Activated T-helper 1 cell treated with Interleukin-2 at 50 U/mL for 16 hours (primary cell): ENCODE measurements around the gene RCBTB1.

Source experiments
- DNase-seq: peaks from one replicate; pipeline ENCODE4 v3.0.0-alpha.2; 2020; ENCODE audit warnings: low read depth

RCBTB1 gene

DNA sequence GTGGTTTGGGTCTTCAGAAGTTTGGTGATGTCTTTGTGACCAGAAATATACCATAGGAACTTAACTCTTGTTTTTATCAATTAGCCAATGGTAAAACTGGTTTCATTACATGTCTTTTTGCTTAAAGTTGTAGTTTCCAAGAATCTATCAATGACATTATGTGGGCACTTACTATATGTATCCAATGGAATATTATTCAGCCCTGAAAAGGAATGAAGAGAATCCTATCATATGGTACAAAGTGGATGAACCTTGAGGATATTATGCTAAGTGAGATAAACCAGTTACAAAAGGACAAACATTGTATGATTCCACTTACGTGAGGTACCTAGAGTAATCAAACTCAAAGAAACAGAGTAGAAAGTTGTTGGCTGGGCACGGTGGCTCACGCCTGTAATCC, 26.4 kb downstream of the RCBTB1 start:
- no peak for DNase-seq

DNA sequence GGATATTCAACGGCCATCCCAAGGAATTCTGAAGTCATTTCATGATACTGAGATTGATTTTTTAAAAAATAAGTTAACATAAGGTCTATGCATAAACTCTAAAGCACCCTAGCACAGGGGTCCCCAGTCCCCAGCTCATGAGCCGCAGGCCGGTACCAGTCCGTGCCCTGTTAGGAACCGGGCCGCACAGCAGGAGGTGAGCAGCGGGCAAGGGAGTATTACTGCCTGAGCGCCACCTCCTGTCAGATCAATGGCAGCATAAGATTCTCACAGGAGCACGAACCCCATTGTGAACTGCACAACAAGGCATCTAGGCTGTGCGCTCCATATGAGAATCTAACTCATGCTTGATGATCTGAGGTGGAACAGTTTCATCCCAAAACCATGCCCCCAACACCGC, 31.0 kb downstream of the RCBTB1 start:
- DNase-seq, result no peak

DNA sequence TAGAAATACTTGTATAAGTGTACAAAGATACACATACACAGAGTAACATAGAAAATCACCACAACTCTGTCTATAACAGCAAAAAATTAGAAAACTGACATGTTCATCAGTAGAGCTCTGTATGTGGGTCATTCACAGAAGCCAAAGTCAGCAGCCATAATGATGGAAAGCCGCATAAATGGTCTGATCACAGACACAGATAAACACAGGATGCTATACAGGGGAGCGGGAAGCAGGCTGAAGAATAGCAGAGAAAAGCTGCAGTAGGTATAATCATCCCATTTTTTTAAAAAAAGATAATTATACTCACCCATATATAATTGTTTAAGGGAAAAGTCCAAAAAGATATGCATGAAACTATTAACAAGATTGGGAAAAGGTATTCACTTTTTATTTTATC, 31.5 kb downstream of the RCBTB1 start:
- DNase-seq, result no peak

DNA sequence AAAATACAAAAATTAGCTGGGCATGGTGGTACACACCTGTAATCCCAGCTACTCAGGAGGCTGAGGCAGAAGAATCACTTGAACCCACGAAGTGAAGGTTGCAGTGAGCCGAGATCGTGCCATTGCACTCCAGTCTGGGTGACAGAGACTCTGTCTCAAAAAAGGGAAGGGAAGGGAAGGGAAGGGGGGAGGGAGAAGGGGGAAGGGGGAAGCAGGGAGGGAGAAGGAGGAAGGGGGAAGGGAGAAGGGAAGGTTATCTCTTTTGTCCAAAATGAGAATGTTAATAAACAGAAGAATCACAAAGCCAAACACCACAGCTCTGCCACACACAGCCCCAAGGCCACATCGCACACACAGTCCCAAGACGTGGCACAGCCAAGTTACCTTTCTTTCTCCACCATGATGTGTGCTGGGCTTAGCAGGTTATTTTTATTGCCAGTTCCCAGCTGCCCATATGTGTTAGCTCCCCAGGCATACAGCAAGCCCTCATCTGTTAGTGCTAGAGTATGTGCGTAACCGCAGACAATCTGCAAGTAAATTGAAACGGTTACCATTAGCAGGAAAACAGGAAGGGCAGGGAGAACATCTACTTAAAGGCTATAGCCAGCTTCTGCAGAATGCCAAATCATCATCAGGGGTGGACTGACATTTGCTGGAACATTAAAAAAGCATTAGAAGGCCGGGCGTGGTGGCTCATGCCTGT, 34.3 kb downstream of the RCBTB1 start:
- no peak for DNase-seq

DNA sequence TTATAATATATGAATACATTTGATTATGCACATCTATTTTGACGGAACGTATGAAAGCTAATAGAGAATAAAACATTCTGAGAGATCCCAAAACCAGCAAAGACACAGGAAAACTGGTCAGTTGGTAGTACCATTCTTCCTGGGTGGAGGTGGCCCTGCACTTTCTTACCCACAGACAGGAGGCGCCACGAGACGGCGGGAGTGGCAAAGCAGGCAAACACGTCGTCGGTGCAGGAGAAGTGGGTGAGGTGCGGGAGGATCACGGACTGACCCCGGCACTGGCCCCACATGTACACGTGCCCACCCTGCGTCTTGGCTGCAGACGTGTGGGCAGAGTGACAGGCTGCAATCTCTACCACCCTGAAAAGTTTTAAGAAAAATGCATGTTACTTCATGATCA, 36.1 kb downstream of the RCBTB1 start:
- no peak for DNase-seq

DNA sequence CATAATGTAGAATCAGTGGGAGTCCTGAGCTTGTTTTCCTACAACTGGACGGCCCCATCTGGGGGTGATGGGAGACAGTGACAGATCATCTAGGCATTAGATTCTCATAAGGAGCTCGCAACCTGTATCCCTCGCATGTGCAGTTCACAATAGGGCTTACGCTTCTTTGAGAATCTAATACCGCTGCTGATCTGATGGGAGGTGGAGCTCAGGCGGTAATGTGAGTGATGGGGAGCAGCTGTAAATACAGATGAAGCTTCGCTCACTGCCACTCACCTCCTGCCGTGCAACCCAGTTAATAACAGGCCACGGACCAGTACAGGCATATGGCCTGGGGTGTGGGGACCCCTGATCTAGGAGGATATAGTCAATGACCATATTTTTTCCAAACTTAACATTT, 38.8 kb downstream of the RCBTB1 start:
- no peak for DNase-seq

DNA sequence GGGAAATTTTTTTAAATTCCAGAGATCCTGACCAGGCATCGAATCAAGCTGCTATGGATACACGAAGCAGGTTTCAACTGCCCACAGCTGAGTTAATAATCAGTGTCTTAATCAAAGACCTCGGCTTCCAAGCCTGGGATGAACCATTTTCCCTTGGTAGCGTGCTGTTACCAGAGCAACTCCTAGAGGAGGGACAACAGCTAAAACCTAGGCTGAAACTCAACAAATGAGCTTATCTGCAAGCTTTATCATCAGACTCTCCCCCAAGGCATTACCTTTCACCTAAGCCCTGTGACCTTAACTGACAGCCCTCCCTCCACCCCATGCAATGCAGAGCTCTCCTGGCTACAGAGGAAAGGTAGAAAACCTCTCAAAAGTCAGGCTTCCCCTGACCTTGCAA, 39.7 kb downstream of the RCBTB1 start:
- no peak for DNase-seq

DNA sequence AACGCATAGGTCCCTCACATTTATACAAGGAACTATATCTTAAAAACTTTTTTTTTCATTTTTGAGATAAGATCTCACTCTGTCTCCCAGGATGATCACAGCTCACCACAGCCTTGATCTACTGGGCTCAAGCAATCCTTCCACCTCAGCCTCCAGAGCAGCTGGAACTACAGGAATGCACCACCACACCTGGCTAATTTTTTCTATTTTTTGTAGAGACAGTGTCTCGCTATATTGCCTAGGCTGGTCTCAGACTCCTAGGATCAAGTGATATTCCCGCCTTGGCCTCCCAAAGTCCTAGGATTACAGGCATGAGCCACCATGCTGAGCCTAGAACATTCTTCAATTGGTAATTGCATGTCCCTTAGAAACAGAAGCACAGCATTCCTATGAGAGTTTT, 41.7 kb downstream of the RCBTB1 start:
- no peak for DNase-seq

DNA sequence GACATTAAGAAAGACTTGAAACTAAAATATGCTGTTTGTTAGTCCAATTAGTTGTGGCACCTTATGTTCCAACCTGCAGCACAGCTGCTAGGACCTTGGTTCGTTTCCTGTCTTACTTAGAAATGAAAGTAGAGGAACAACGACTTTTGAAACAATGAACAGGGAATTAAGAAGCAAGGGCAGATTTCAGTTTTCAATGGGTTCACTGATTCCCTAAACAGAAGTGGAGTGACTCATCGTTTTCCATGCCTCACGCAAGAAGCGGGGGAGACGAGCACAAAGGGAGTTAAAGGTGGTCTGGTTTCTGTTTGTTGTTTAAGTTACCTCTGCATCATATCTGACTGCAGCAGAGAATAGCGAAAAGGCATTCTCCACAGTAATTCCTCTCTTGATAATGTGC, 44.8 kb downstream of the RCBTB1 start:
- no peak for DNase-seq

DNA sequence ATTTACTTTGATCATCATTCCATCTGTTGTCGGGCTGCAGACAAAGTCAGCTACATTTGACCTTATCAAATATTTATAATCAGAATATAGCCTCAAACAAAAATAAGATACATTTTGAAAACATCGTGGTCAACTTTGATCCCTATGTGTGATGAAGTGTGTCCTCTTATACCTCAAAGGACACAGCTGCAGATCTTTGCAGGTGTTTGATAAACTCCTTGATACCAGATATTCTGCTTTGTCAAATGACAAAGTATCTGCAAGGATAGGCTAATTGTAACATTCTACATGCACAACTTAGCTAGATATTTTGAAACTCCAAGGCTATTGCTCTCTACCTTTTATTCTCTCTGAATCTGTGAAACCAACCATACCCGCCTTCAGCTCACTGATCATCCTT, 45.6 kb downstream of the RCBTB1 start:
- no peak for DNase-seq

DNA sequence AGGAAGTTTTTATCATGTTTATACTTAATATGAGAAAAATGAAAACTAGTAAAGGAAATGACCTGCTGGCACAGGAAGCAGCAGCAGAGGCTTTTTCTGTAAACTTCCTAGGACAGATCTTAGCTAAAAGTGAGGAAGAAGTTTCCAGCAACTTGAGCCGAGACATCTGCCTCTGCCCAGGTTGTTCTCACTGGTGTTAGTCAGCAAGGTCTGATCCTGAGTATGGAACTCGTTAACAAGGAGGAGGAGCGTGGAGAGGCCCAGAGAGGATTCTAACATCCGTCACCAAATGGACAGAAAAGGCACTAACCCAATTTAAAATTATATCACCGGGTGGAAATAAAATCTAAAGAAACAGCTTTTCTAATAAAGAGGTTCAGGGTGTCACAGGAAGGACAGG, 46.0 kb downstream of the RCBTB1 start:
- DNase-seq, result no peak

DNA sequence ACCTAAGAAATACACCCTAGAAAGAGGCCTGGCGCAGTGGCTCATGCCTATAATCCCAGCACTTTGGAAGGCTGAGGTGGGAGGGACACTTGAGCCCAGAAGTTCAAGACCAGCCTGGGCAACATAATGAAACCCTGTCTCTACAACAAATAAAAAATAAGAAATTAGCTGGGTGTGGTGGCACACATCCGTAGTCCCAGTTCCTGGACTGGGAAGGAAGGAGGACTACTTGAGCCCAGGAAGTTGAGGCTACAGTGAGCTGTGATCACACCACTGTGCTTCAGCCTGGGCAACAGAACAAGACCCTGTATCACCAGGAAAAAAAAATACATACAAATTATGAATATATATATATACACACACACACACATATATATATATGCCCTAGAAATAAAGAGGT, 47.0 kb downstream of the RCBTB1 start:
- DNase-seq, result no peak

DNA sequence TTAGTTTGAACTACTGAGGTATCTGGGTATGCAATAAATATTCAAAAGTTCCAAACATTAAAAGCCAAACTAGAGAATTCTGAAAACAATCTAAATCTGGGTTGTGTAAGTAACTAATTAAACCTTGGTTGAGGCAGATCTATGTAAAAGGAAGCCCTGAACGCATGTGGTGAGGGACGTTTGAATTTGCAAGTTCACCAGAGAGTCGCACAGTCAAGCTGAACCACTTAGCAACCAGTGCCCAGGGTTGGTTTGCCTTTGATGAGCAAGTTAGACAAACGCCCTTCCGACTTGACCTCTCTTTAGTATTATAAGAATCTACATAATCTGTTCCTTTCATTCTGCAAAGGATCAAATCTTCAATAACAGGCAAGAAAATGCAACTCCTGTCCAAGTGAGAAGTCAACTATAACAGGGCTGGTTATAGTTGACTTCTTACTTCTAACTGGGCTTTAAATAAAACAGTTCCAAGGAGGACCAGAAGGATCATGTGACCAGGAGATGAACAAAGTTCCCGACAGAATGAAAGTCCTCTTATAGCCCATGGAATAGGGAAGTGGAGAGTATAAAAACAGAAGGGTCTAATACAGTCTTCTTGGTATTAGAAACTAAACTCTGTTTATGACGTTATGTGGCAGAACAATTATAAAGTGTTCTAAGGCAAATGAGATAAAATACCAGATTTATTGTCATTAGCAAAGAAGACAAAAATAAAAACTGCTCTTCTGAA, 49.0 kb downstream of the RCBTB1 start:
- no peak for DNase-seq

DNA sequence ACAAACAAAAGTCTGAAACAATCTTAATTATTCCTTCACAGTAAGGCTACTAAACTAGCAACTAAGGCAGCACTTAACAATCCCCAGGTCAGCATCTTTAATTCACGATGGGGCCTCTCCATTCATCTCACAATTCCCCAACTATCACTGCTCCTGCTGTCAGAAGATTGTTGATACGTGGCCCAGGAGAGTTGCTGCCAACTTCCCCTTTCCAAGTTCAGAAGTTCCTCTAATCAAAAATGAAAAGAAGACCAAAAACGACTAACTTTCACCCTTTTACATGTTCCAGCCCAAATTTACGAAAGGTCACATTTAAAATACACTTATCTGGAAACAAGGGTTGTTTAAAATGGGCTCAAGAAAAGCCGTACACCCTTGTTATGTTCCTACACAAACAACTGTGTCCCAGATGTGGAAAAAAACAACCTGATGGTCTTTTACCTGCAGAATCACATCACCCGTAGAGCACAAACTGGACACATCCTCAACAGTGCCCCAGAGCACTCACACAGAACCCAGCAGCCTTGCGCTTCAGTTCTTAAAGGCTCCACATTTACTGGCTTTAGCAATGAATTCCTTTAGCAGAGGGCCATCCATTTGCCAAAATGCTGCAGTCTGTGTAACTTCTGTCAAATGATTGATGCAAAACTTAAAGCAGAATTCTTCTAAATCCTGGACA, 51.6 kb downstream of the RCBTB1 start:
- DNase-seq, result no peak

DNA sequence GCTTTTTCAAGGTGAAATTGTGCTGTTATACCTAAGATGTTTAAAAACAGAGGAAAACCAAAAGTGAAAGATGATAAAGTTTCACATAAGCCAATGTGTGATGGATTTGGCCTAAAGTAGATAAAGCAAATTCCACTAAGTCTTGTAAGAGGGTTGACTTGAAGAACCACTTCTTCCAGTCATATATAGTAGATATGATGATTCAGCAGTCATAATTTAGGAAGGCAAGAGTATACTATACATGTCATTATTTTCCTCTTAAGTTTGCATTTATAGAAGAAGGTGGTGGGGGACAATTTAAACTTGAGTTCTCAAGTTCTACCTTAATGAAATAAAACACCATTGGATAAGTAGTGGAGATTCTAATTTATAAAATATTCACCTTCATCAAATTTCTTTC, 52.3 kb downstream of the RCBTB1 start:
- DNase-seq, result no peak

DNA sequence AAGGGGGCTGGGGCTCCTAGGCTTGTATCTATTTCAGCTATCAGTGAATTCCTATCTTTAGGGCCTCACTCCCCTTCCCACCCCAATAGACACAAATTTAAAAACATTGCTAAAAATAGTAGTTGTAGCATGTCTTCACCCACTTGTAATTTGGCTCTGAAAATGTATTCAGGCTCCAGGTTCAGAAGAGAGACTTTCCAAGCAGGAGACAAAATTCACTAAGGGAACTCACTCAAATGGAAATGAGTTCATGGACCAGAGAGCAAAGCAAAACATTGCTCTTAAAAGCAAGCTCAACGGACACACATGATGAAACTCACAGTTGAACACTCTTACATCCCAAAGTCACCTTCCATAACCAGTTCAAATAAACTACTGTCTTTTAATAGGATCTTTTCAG, 52.8 kb downstream of the RCBTB1 start:
- no peak for DNase-seq

DNA sequence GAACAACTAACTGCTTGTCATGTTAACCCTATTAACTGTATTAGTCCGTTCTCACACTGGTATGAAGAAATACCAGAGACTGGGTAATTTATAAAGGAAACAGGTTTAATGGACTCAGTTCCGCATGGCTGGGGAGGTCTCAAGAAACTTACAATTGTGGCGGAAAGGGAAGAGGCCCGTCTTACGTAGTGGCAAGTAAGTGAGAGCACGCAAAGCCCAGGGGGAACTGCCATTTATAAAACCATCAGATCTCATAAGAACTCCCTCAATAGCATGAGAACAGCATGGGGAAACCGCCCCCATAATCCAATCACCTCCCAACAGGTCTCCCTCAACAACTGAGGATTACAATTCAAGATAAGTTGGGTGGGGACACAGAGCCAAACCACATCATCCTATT, 54.9 kb downstream of the RCBTB1 start:
- no peak for DNase-seq

DNA sequence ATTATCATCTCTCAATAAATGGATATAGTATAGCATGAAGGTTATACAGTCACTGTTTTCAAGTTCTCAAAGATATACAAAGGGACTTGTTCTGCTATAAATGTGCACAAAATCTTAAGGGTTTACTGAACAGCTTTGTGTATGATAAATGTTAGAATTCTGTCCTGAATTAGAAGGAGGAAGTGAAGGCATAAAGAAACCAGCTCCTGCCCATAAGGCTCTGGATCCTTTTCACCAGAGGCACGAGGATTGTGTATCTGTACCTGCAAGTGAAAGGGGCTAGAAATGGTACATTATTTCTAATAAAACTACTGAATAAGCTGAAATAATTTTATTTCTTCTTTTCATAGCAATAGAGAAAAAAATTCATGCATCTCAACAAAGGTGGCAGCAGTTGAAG, 57.2 kb downstream of the RCBTB1 start:
- no peak for DNase-seq

DNA sequence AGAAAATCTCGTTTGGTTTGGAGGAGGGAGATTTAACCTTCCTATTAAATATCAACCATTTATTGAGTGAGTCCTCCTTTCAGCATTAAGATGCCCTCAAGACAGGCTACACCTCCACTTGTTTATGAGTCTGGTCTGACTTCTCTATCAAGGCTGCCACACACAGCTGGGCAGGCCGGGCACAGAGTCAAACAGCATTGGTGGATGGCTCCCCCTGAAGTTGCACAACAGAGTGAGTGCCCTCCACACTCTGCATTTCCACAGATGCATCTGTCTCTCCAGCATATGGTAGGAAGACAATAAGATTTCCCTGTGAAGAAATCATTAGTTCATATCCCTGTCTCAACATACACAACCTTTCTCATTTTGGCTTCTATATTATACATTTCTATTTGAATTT, 58.2 kb downstream of the RCBTB1 start:
- no peak for DNase-seq

DNA sequence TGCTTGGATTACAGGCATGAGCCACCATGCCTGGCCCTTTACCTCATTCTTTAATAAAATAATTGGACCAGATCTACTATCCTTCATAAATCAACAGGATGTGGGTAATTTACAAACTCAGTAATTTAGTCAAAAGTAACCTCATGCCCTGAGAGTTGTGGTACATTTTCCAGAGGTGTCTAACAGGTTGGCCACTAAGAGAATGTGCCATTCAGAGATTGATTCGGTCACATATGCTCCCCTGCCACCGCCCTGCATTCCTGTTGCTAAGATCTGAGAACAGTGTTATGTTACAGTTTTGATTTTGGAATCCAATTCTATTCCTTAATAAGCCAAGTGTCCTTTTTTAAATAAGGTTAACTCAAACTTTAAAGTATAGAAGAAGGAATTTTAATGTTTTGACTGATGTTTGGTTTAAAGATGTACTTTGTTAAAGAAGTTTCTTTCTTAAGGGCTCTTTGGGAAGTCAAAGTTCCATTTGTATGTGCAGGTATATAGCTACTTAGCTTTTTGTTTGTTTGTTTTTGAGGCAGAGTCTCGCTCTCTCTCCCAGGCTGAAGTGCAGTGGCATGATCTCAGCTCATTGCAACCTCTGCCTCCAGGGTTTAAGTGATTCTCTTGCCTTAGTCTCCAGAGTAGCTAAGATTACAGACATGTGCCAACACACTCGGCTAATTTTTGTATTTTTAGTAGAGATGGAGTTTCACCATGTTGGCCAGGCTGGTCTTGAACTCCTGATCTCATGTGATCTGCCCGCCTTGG, 60.4 kb downstream of the RCBTB1 start:
- DNase-seq, result no peak

DNA sequence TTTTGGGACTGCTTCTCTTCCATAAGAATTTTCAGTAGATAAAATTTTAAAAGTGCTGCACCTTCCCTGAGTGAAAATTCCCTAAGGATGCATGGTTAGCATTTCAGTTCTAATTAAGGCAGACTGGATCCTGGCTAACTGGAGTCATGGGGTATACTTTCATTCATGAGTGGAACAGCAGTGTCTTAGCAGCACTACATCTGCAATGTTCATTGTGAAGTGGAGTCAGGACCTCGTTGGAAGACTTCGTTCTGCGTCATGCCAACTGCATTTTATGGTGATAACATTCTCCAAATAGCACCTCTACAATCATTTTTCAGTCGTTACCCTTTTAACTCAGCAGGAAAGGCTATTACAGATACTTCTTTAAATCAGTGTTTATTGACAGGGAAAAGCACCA, 64.1 kb downstream of the RCBTB1 start:
- no peak for DNase-seq

DNA sequence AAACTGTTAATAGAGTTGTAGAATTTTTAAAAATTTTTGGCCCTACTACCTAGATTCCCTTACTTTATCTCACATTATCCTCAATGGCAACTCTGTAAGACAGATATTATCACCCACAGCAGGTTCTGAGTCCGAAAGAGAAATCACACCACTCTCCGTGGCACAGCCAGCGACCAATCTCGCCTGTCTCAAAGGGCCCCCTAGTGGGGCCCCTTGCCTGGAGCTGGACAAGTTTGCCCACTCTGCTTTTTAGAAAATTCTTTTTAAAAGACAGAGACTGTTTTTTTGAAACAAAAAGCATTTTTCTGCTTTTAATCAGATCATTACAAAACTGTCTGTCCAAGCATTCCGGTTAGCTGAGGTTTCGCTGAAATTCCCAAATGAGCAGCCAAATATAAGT, 67.9 kb downstream of the RCBTB1 start:
- DNase-seq, result no peak

DNA sequence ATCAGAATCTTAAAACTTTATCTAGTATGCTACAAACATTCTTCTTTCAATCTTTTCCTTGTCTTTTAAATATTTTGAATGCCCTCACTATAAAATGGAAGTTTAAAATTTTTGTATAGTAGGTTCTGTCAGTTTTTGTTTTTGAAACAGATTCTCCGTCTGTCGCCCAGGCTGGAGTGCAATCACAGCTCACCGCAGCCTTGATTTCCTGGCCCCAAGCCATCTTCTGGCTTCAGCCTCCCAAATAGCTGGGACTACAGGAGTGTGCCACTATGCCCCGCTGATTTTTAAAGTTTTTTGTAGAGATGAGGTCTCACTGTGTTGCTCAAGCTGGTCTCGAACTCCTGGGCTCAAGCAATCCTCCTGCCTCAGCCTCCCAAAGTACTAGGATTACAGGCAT, 68.9 kb downstream of the RCBTB1 start:
- DNase-seq, result no peak
